Uterus (tissue), 4 donors: ENCODE data around the gene DNMBP. TPM values are rescaled to one million over a fixed set of nuclear protein-coding genes. Genes with fewer than 3 reads are reported as not detected.

Experiments used
- DNase-seq, 2 donors: peaks; one replicate each; pipeline ENCODE4 v3.0.0-alpha.2; 2019 to 2020
- H3K27ac ChIP-seq, 2 donors: fragments of 200-600 bp; sonication (generic); 1 replicate in 1 of 2; 2 replicates in 1 of 2; pipeline ENCODE4 v1.5.1; 2016 to 2018
- H3K27me3 ChIP-seq, 2 donors: fragments of 200-600 bp; sonication (generic); one replicate each; pipeline ENCODE4 v1.5.1; 2018 to 2019; ENCODE audit warnings: control low read depth in 1 of 2
- H3K36me3 ChIP-seq, 2 donors: fragments of 200-600 bp; sonication (generic); one replicate each; pipeline ENCODE4 v1.5.1; 2019; ENCODE audit warnings: control low read depth in 1 of 2
- H3K4me1 ChIP-seq, 2 donors: fragments of 200-600 bp; sonication (generic); one replicate each; pipeline ENCODE4 v1.5.1; 2018 to 2019; ENCODE audit warnings: control low read depth in 1 of 2
- H3K4me3 ChIP-seq, 2 donors: fragments of 200-600 bp; sonication (generic); 1 replicate in 1 of 2; 2 replicates in 1 of 2; pipeline ENCODE4 v1.5.1; 2018 to 2019; ENCODE audit warnings: mild to moderate bottlenecking in 1 of 2
- H3K9me3 ChIP-seq, 2 donors: fragments of 200-600 bp; sonication (generic); one replicate each; pipeline ENCODE4 v1.5.1; 2019; ENCODE audit warnings: control low read depth in 1 of 2
- CTCF ChIP-seq, 4 experiments: fragments of 200-600 bp in 2 of 4; fragments of 450-650 bp in 2 of 4; sonication (generic) in 2 of 4; IDR thresholded peaks; one replicate each; pipeline ENCODE4 v1.5.1; 2016 to 2019; ENCODE audit warnings: antibody characterized with exemption in 4 of 4, mild to moderate bottlenecking in 2 of 4, moderate library complexity in 1 of 4
- POLR2A ChIP-seq, 2 donors: fragments of 450-650 bp; IDR thresholded peaks; one replicate each; pipeline ENCODE4 v1.6.1; 2016; ENCODE audit warnings: antibody characterized with exemption in 2 of 2, mild to moderate bottlenecking in 1 of 2, moderate library complexity in 1 of 2
- intact Hi-C: fragments of 100-400 bp; cut with DNase I; formaldehyde crosslinking; loops from one replicate; pipeline ENCODE4 v1.15.1; 2023; ENCODE audit warnings: low total_unique reads
- total RNA-seq, 4 donors: library from RNA; depleted of rRNA in 3 of 4; stranded (reverse); fragments of >200 nt in 3 of 4; gene quantifications; one replicate each; pipeline versions ENCODE4 v1.1.0 to v1.2.4, GENCODE V29; 2014 to 2023
- donor health status: DM: yes; HTN: yes; CAD: no.

Gene DNMBP
- total RNA-seq, 4 donors from 2014 or later = 5.9 to 34.9 (median 22.4) TPM

GRCh38 chr10:99929360-99929759, 80.4 kb downstream of the DNMBP start:
- intact Hi-C loops = no loop called here

GRCh38 chr10:99927721-99928280, 81.9 kb downstream of the DNMBP start:
- intact Hi-C loops = no loop called here
- H3K4me3 ChIP-seq = no peak overlapping the region
- TF ChIP-seq POLR2A (IDR thresholded peaks at IDR 0.05) = no peak
- TF ChIP-seq CTCF (IDR thresholded peaks at IDR 0.05) = no peak
- H3K9me3 ChIP-seq = no peaks in the 10 kb centered on the region
- H3K4me1 ChIP-seq = peaks cover 7 to 12% of the 10 kb centered on the region in 2 donors
- H3K27me3 ChIP-seq = no peaks in the 10 kb centered on the region
- DNase-seq = no peak
- H3K36me3 ChIP-seq = no peaks in the 10 kb centered on the region
- H3K27ac ChIP-seq = peak overlapping the region; percentile 40 to 50

More at GRCh38 chr10:99929360-99929759, 80.4 kb downstream of the DNMBP start:
- no peaks in the 10 kb centered on the region for H3K9me3 ChIP-seq
- no peak for TF ChIP-seq CTCF (IDR thresholded peaks at IDR 0.05)
- no peak for DNase-seq
- no peak overlapping the region for H3K27ac ChIP-seq
- no peaks in the 10 kb centered on the region for H3K27me3 ChIP-seq
- H3K4me1 ChIP-seq = peaks cover 7 to 12% of the 10 kb centered on the region in 2 donors
- no peaks in the 10 kb centered on the region for H3K36me3 ChIP-seq
- H3K4me3 ChIP-seq = no peak overlapping the region

GRCh38 chr10:99926925-99927720, 82.6 kb downstream of the DNMBP start:
- no peaks in the 10 kb centered on the region for H3K36me3 ChIP-seq
- no peak overlapping the region for H3K4me3 ChIP-seq
- H3K9me3 ChIP-seq = no peaks in the 10 kb centered on the region
- H3K27me3 ChIP-seq = no peaks in the 10 kb centered on the region
- no peak for TF ChIP-seq POLR2A (IDR thresholded peaks at IDR 0.05)
- no peak for TF ChIP-seq CTCF (IDR thresholded peaks at IDR 0.05)
- peak overlapping the region; percentile 40 to 50 for H3K27ac ChIP-seq
- peak; percentile 51 to 63 for DNase-seq
- H3K4me1 ChIP-seq = peaks cover 5 to 12% of the 10 kb centered on the region in 2 donors
- intact Hi-C loops = no loop called here

- H3K4me1 ChIP-seq = peaks cover 0 to 5% of the 10 kb centered on the region in 2 donors
- intact Hi-C loops = no loop called here
These were observed 85.1 kb downstream of the DNMBP start for GRCh38 chr10:99924451-99925255.

More at GRCh38 chr10:99924451-99925255, 85.1 kb downstream of the DNMBP start:
- H3K9me3 ChIP-seq = no peaks in the 10 kb centered on the region
- no peaks in the 10 kb centered on the region for H3K27me3 ChIP-seq
- H3K36me3 ChIP-seq = no peaks in the 10 kb centered on the region
- no peak for TF ChIP-seq POLR2A (IDR thresholded peaks at IDR 0.05)
- no peak for TF ChIP-seq CTCF (IDR thresholded peaks at IDR 0.05)
- DNase-seq = no peak
- no peak overlapping the region for H3K27ac ChIP-seq
- no peak overlapping the region for H3K4me3 ChIP-seq
